ENCODE results near the gene DHX29.

GRCh38 chr5:55250064-55250463 lies 57.4 kb downstream of the DHX29 start:
- no peak for TF ChIP-seq CTCF (IDR thresholded peaks at IDR 0.05)
- no peak for TF ChIP-seq POLR2A (IDR thresholded peaks at IDR 0.05)
- no peak for TF ChIP-seq POLR2AphosphoS5 (IDR thresholded peaks at IDR 0.05)
